Mesothelial cell of epicardium (in vitro differentiated cells): ENCODE results near the gene TTC22. TPM values are rescaled to one million over a fixed set of nuclear protein-coding genes. Genes with fewer than 3 reads are reported as not detected.

ENCODE experiments used
- DNase-seq, 2 experiments: peaks; one replicate each; pipeline ENCODE4 v3.0.0; 2021; ENCODE audit warnings: low spot score in 2 of 2; ENCODE audit not compliant: unreplicated experiment in 2 of 2
- H3K27ac Mint-ChIP-seq: 2 replicates; pipeline ENCODE4 v1.8.0; 2021; ENCODE audit warnings: mixed read lengths
- H3K27me3 Mint-ChIP-seq: 2 replicates; pipeline ENCODE4 v1.8.0; 2021; ENCODE audit warnings: low read depth, mixed read lengths
- H3K36me3 Mint-ChIP-seq: 2 replicates; pipeline ENCODE4 v1.8.0; 2021; ENCODE audit warnings: mixed read lengths
- H3K4me1 Mint-ChIP-seq: 2 replicates; pipeline ENCODE4 v1.8.0; 2021; ENCODE audit warnings: mixed read lengths
- H3K4me3 Mint-ChIP-seq: 2 replicates; pipeline ENCODE4 v1.8.0; 2021; ENCODE audit warnings: mild to moderate bottlenecking, moderate library complexity, mixed read lengths
- H3K9me3 Mint-ChIP-seq: 2 replicates; pipeline ENCODE4 v1.8.0; 2021; ENCODE audit warnings: mixed read lengths
- CTCF ChIP-seq: fragments of 200-600 bp; sonication (generic); IDR thresholded peaks from one replicate; pipeline ENCODE4 v1.5.0; 2021; ENCODE audit warnings: antibody characterized with exemption; ENCODE audit not compliant: unreplicated experiment
- total RNA-seq: library from RNA; stranded (reverse); gene quantifications from 3 replicates; pipeline ENCODE4 v1.2.1, GENCODE V29; 2021

Gene TTC22
- total RNA-seq, 1 donor from 2014 or later: 1.3 TPM

- H3K27me3 Mint-ChIP-seq: peaks cover 21% of the 10 kb centered on the region
- no peak overlapping the region for H3K4me3 Mint-ChIP-seq
- H3K4me1 Mint-ChIP-seq: peaks cover 17% of the 10 kb centered on the region
These were observed 2.9 kb downstream of the TTC22 start for GRCh38 chr1:54798206-54798605.

GRCh38 chr1:54796902-54797301 is 4.2 kb downstream of the TTC22 start:
- DNase-seq: no peak
- Mint-ChIP-seq H3K4me3 (no peak overlapping the region), H3K27ac (no peak overlapping the region), H3K4me1 (peaks cover 27% of the 10 kb centered on the region), H3K27me3 (peaks cover 16% of the 10 kb centered on the region), H3K36me3 (no peaks in the 10 kb centered on the region), H3K9me3 (no peaks in the 10 kb centered on the region)
- no peak for TF ChIP-seq CTCF

More at GRCh38 chr1:54798206-54798605, 2.9 kb downstream of the TTC22 start:
- DNase-seq: no peak
- H3K27ac Mint-ChIP-seq: no peak overlapping the region
- no peak for TF ChIP-seq CTCF
- no peaks in the 10 kb centered on the region for H3K9me3 Mint-ChIP-seq
- H3K36me3 Mint-ChIP-seq: no peaks in the 10 kb centered on the region

- peaks cover 26% of the 10 kb centered on the region for H3K4me1 Mint-ChIP-seq
- DNase-seq: no peak
- H3K27me3 Mint-ChIP-seq: peaks cover 8% of the 10 kb centered on the region
- no peaks in the 10 kb centered on the region for H3K36me3 Mint-ChIP-seq
- no peak overlapping the region for H3K4me3 Mint-ChIP-seq
- no peaks in the 10 kb centered on the region for H3K9me3 Mint-ChIP-seq
- TF ChIP-seq CTCF: no peak
- no peak overlapping the region for H3K27ac Mint-ChIP-seq
These were observed 5.2 kb downstream of the TTC22 start for GRCh38 chr1:54795841-54796468.

- peaks cover 26% of the 10 kb centered on the region for H3K4me1 Mint-ChIP-seq
- no peak overlapping the region for H3K27ac Mint-ChIP-seq
These were observed 5.8 kb downstream of the TTC22 start for GRCh38 chr1:54795356-54795665.

GRCh38 chr1:54794451-54795355 is 6.4 kb downstream of the TTC22 start:
- DNase-seq: no peak
- TF ChIP-seq CTCF: no peak
- H3K4me3 Mint-ChIP-seq: no peak overlapping the region
- H3K36me3 Mint-ChIP-seq: no peaks in the 10 kb centered on the region
- no peaks in the 10 kb centered on the region for H3K9me3 Mint-ChIP-seq
- no peak overlapping the region for H3K27ac Mint-ChIP-seq
- H3K27me3 Mint-ChIP-seq: peaks cover 8% of the 10 kb centered on the region
- peaks cover 25% of the 10 kb centered on the region for H3K4me1 Mint-ChIP-seq

More at GRCh38 chr1:54795356-54795665, 5.8 kb downstream of the TTC22 start:
- Mint-ChIP-seq H3K27me3 (peaks cover 12% of the 10 kb centered on the region), H3K36me3 (no peaks in the 10 kb centered on the region), H3K4me3 (no peak overlapping the region), H3K9me3 (no peaks in the 10 kb centered on the region)
- TF ChIP-seq CTCF: no peak
- no peak for DNase-seq
